Activated naive CD8-positive, alpha-beta T cell treated with anti-CD3 and anti-CD28 coated beads, Interleukin-2, amount 10 ng/mL, durations not matched to agents 7 days and 5 days (primary cell): ENCODE results near the gene ANGPTL2. TPM values are rescaled to one million over a fixed set of nuclear protein-coding genes. Genes with fewer than 3 reads are reported as not detected.
"Not testable (repeated sequence)": the region's sequence is repeated elsewhere in the genome, so short reads cannot be mapped to it uniquely, and the experiment has no call there.

Experiments
- ATAC-seq: fragments of 150-1000 bp; cut with Tn5 transposase; one replicate; pipeline ENCODE4 v1.10.0; 2021; ENCODE audit warnings: low read depth, moderate library complexity
- POLR2A ChIA-PET: fragments of 350-600 bp; sonication (Branson Sonifier 250); formaldehyde crosslinking; loops from one replicate; lab custom pipeline; 2021; ENCODE audit warnings: antibody characterized with exemption; lab: Charles Lee
- DNase-seq: peaks from one replicate; pipeline ENCODE4 v3.0.0; 2021
- H3K27ac Mint-ChIP-seq: one replicate; pipeline ENCODE4 v1.8.0; 2022; ENCODE audit warnings: mild to moderate bottlenecking, mixed read lengths
- H3K27me3 Mint-ChIP-seq: one replicate; pipeline ENCODE4 v1.8.0; 2022; ENCODE audit warnings: mild to moderate bottlenecking, moderate library complexity, mixed read lengths
- H3K36me3 Mint-ChIP-seq: one replicate; pipeline ENCODE4 v1.8.0; 2021; ENCODE audit warnings: mild to moderate bottlenecking, mixed read lengths
- H3K4me1 Mint-ChIP-seq: one replicate; pipeline ENCODE4 v1.8.0; 2021; ENCODE audit warnings: mixed read lengths
- H3K4me3 Mint-ChIP-seq: one replicate; pipeline ENCODE4 v1.8.0; 2022; ENCODE audit warnings: mild to moderate bottlenecking, moderate library complexity, mixed read lengths
- H3K9me3 Mint-ChIP-seq: one replicate; pipeline ENCODE4 v1.8.0; 2021; ENCODE audit warnings: mixed read lengths
- total RNA-seq, 2 experiments: library from RNA; stranded (reverse); gene quantifications; one replicate each; pipeline ENCODE4 v1.2.3, GENCODE V29; 2021

The ANGPTL2 gene
- total RNA-seq = not detected

GRCh38 chr9:127122176-127123063, at the start of gene ANGPTL2:
Gene ANGPTL2 (minus strand): TSS chr9:127122635. CDS start chr9:127108731, 13,904 bp downstream.
- Mint-ChIP-seq H3K9me3 (no peaks in the 10 kb centered on the region), H3K27me3 (peaks cover 62% of the 10 kb centered on the region), H3K4me3 (peak within 1 kb of the TSS; percentile 19), H3K27ac (peak within 1 kb of the TSS; percentile 31), H3K36me3 (no peaks in the 10 kb centered on the region), H3K4me1 (peaks cover 12% of the 10 kb centered on the region)
- peak; percentile 47 for ATAC-seq
- POLR2A ChIA-PET = no interaction called here
- DNase-seq = no peak

DNA sequence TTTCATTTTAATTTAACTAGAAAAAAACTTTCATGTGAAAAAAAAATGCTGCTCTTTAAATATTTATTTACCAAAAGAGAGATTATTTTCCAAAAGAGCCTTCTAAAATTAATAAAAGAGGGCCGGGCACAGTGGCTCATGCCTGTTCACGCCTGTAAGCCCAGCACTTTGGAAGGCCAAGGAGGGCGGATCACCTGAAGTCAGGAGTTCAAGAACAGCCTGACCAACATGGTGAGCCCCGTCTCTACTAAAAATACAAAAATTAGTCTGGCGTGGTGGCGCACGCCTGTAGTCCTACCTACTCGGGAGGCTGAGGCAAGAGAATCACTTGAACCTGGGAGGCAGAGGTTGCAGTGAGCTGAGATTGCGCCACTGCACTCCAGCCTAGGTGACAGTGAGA, 48.9 kb upstream of the ANGPTL2 start:
- POLR2A ChIA-PET, H3K4me3 Mint-ChIP-seq, H3K36me3 Mint-ChIP-seq, H3K27ac Mint-ChIP-seq, H3K27me3 Mint-ChIP-seq, H3K4me1 Mint-ChIP-seq, DNase-seq, H3K9me3 Mint-ChIP-seq, ATAC-seq: not testable (repeated sequence)

DNA sequence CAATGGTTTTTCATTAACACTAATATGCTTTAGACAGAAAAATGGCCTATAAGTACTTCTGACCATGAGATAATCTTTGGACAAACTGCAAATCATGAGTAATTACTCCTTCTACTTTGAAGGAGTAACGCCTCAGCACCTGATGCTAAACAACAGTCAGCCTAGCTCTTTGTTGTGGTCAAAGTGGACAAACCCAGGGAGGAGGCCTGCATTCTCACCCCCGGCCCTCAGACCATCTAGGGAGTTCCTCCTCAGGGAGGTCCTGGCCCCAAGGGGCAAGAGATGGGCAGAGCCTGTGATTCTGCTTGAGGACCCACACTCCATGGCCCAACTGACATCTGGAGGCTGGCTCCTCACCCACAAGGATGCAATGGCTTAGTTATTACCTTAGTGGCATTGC, 48.2 kb upstream of the ANGPTL2 start:
- Mint-ChIP-seq H3K9me3 (no peaks in the 10 kb centered on the region), H3K27ac (no peak overlapping the region), H3K4me3 (no peak overlapping the region), H3K36me3 (no peaks in the 10 kb centered on the region), H3K27me3 (no peaks in the 10 kb centered on the region), H3K4me1 (peaks cover 6% of the 10 kb centered on the region)
- POLR2A ChIA-PET = no interaction called here
- no peak for ATAC-seq
- peak; percentile 8 for DNase-seq

DNA sequence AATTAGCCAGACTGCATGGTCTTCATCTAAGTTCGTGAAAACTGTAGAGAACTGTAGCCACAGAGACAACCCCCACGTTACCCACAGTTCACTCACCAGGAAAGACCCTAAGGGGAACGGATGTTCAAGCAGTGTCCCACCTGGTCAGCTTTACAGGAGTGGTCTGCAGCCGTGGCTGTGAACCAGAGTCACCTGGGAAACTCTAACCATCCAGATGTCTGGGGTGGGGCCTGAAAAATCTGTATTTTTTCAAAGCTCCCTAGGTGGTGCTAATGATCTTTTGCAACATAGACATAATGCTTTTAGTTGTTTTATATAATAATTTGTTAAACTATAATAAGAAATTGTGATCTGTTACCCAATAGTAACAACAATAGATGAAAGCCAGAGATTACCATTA, 47.7 kb upstream of the ANGPTL2 start:
- POLR2A ChIA-PET = no interaction called here
- H3K4me1 Mint-ChIP-seq = peaks cover 6% of the 10 kb centered on the region
- no peaks in the 10 kb centered on the region for H3K36me3 Mint-ChIP-seq
- no peak overlapping the region for H3K27ac Mint-ChIP-seq
- H3K9me3 Mint-ChIP-seq = no peaks in the 10 kb centered on the region
- H3K27me3 Mint-ChIP-seq = no peaks in the 10 kb centered on the region
- ATAC-seq = no peak
- H3K4me3 Mint-ChIP-seq = no peak overlapping the region
- no peak for DNase-seq

DNA sequence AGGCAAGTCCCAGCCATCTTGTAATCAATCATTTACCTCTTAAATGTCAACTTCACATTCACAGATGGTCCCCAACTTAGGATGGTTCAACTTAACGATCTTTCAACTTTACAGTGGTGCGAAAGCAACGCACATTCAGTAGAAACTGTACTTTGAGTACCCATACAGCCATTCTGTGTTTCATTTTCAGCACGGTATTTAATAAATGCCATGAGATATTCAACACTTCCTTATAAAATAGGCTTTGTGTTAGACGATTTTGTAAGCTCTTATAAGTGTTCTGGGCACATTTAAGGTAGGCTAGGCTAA, 47.1 kb upstream of the ANGPTL2 start:
- no peaks in the 10 kb centered on the region for H3K36me3 Mint-ChIP-seq
- no peaks in the 10 kb centered on the region for H3K9me3 Mint-ChIP-seq
- no peak overlapping the region for H3K27ac Mint-ChIP-seq
- no peaks in the 10 kb centered on the region for H3K27me3 Mint-ChIP-seq
- H3K4me3 Mint-ChIP-seq = no peak overlapping the region
- H3K4me1 Mint-ChIP-seq = peaks cover 6% of the 10 kb centered on the region
- POLR2A ChIA-PET = no interaction called here
- DNase-seq (no peak), ATAC-seq (no peak)

- no peaks in the 10 kb centered on the region for H3K27me3 Mint-ChIP-seq
- DNase-seq = peak; percentile 15
- no peak overlapping the region for H3K4me3 Mint-ChIP-seq
- POLR2A ChIA-PET = no interaction called here
- ATAC-seq = no peak
- no peaks in the 10 kb centered on the region for H3K36me3 Mint-ChIP-seq
- H3K27ac Mint-ChIP-seq = no peak overlapping the region
- no peaks in the 10 kb centered on the region for H3K9me3 Mint-ChIP-seq
- peaks cover 3% of the 10 kb centered on the region for H3K4me1 Mint-ChIP-seq
These were observed 46.5 kb upstream of the ANGPTL2 start for GRCh38 chr9:127168756-127169574.

- no peaks in the 10 kb centered on the region for H3K27me3 Mint-ChIP-seq
- H3K36me3 Mint-ChIP-seq = no peaks in the 10 kb centered on the region
- ATAC-seq (no peak), DNase-seq (peak; percentile 23)
- no peak overlapping the region for H3K27ac Mint-ChIP-seq
- peaks cover 13% of the 10 kb centered on the region for H3K4me1 Mint-ChIP-seq
- no peaks in the 10 kb centered on the region for H3K9me3 Mint-ChIP-seq
- POLR2A ChIA-PET = no interaction called here
- no peak overlapping the region for H3K4me3 Mint-ChIP-seq
These were observed 45.3 kb upstream of the ANGPTL2 start for GRCh38 chr9:127167560-127168326.

- no peak for ATAC-seq
These were observed 44.5 kb upstream of the ANGPTL2 start for GRCh38 chr9:127166651-127167524.

DNA sequence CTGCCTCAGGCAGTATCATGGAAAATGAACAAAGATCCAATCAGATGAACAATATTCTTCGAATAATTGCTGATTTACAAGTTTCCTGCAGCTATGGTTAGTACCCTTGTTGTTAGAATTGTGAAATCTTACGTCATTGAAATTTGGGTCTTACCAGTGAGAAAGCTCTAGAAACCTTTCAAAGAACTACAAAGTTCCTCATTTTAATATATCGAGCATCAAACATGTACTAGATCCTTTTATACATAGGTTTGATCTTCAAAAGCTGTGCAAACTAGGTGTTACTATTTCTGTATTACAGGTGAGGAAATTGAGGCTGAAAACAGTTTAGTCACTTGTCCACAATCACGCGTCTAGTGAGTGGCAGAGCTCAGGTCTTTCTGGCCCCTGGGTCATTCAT, 43.7 kb upstream of the ANGPTL2 start:
- Mint-ChIP-seq H3K4me3 (no peak overlapping the region), H3K36me3 (no peaks in the 10 kb centered on the region), H3K27me3 (no peaks in the 10 kb centered on the region), H3K27ac (no peak overlapping the region), H3K4me1 (peaks cover 17% of the 10 kb centered on the region), H3K9me3 (no peaks in the 10 kb centered on the region)
- no peak for ATAC-seq
- POLR2A ChIA-PET = no interaction called here
- DNase-seq = no peak

More at GRCh38 chr9:127166651-127167524, 44.5 kb upstream of the ANGPTL2 start:
- H3K4me3 Mint-ChIP-seq = no peak overlapping the region
- POLR2A ChIA-PET = no interaction called here
- no peaks in the 10 kb centered on the region for H3K36me3 Mint-ChIP-seq
- peaks cover 17% of the 10 kb centered on the region for H3K4me1 Mint-ChIP-seq
- no peaks in the 10 kb centered on the region for H3K9me3 Mint-ChIP-seq
- peak; percentile 14 for DNase-seq
- no peak overlapping the region for H3K27ac Mint-ChIP-seq
- no peaks in the 10 kb centered on the region for H3K27me3 Mint-ChIP-seq

DNA sequence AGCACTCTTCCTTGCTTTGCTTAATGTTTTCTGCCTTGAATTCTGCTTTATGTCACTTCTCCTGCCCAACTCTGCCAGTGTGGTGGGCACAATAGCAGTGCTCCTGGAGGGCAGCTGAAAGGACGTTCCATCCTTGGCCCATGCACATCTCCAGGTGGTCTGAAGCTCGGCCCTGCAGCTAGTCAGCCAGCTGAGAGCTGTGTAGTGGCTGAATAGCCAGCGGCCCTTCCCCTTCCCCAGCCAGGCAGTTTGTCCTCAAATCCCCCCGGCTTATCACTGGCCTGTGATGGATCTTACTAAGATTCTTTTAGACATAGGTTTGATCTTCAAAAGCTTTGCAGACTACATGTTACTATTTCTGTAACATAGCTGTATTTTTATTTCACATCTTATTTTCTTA, 42.7 kb upstream of the ANGPTL2 start:
- ATAC-seq (no peak), DNase-seq (peak; percentile 6)
- POLR2A ChIA-PET = no interaction called here
- no peak overlapping the region for H3K27ac Mint-ChIP-seq
- H3K4me1 Mint-ChIP-seq = peaks cover 17% of the 10 kb centered on the region
- no peaks in the 10 kb centered on the region for H3K27me3 Mint-ChIP-seq
- no peaks in the 10 kb centered on the region for H3K9me3 Mint-ChIP-seq
- no peak overlapping the region for H3K4me3 Mint-ChIP-seq
- H3K36me3 Mint-ChIP-seq = no peaks in the 10 kb centered on the region

DNA sequence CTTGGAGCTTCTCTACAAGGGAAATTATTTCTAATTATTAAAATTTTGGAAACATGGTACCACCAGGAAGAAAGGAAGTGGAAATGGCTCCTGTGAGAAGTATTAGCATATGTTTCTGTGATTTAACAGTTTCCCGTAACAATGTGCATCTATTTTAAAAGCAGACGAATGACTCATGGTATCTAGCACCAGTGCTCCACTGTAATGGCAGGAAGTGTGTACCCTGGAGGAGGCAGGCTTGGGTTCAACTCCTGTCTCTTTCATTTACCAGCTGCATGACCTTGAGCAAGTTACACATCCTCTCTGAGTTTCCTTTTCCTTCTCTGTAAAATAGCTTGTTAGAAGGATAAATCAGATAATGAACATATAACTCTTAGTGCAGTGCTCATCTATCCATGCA, 41.0 kb upstream of the ANGPTL2 start:
- Mint-ChIP-seq H3K27me3 (no peaks in the 10 kb centered on the region), H3K27ac (no peak overlapping the region)

GRCh38 chr9:127162864-127163365, 40.5 kb upstream of the ANGPTL2 start:
- H3K36me3 Mint-ChIP-seq = no peaks in the 10 kb centered on the region
- no peak overlapping the region for H3K4me3 Mint-ChIP-seq
- peaks cover 17% of the 10 kb centered on the region for H3K4me1 Mint-ChIP-seq
- DNase-seq = no peak
- H3K9me3 Mint-ChIP-seq = no peaks in the 10 kb centered on the region
- no peak for ATAC-seq
- POLR2A ChIA-PET = interaction anchor here (1.3 kb wide), 1 partner anchor 177 kb away, joined by 3 read pairs; no protein-coding TSS in a partner anchor
- no peaks in the 10 kb centered on the region for H3K27me3 Mint-ChIP-seq
- no peak overlapping the region for H3K27ac Mint-ChIP-seq

More for the DNA sequence above, 41.0 kb upstream of the ANGPTL2 start:
- ATAC-seq (peak; percentile 92), DNase-seq (no peak)
- H3K4me3 Mint-ChIP-seq = no peak overlapping the region
- H3K4me1 Mint-ChIP-seq = peaks cover 17% of the 10 kb centered on the region
- POLR2A ChIA-PET = interaction anchor here (1.3 kb wide), 1 partner anchor 177 kb away, joined by 3 read pairs; no protein-coding TSS in a partner anchor
- H3K36me3 Mint-ChIP-seq = no peaks in the 10 kb centered on the region
- no peaks in the 10 kb centered on the region for H3K9me3 Mint-ChIP-seq
